Measurements from ENCODE around the gene SCRT2. TPM values are rescaled to one million over a fixed set of nuclear protein-coding genes. Genes with fewer than 3 reads are reported as not detected.

The SCRT2 gene
- total RNA-seq (2014; rRNA removed; shearing (Covaris generic)), result not detected in 2 replicates

GRCh38 chr20:675453-676314 lies at the start of gene SCRT2:
Gene SCRT2, minus strand, starts transcription at chr20:675802. Its CDS starts 201 bp downstream, at chr20:675601.

GRCh38 chr20:653110-653589 lies 22.5 kb downstream of the SCRT2 start, which contains the start of gene SRXN1:
Gene SRXN1, minus strand, starts transcription at chr20:653200. Its CDS starts 15 bp downstream, at chr20:653185.

Other genes with a start within 250 kb of the SCRT2 start
- 21.8 and 26.3 TPM in 2 replicates for gene TBC1D20, start 213.3 kb downstream of the SCRT2 start, total RNA-seq (2014; rRNA removed; shearing (Covaris generic))
- gene CSNK2A1, start 132.0 kb downstream of the SCRT2 start, total RNA-seq (2014; rRNA removed; shearing (Covaris generic)), result 137 and 178 TPM in 2 replicates
- gene TCF15, start 65.5 kb downstream of the SCRT2 start, total RNA-seq (2014; rRNA removed; shearing (Covaris generic)), result 1.1 and 1.5 TPM in 2 replicates
- gene SRXN1, start 22.6 kb downstream of the SCRT2 start, total RNA-seq (2014; rRNA removed; shearing (Covaris generic)), result 43.1 and 44.4 TPM in 2 replicates
- 0.57 TPM in 1 of 2 replicates, not detected in the other for gene SLC52A3, start 92.7 kb upstream of the SCRT2 start, total RNA-seq (2014; rRNA removed; shearing (Covaris generic))
- 4.3 and 4.5 TPM in 2 replicates for gene FAM110A, start 157.9 kb upstream of the SCRT2 start, total RNA-seq (2014; rRNA removed; shearing (Covaris generic))
- gene ANGPT4, start 240.5 kb upstream of the SCRT2 start, total RNA-seq (2014; rRNA removed; shearing (Covaris generic)), result 0.05 TPM in 1 of 2 replicates, not detected in the other

All from A375 (cell line).